Measurements from ENCODE around the gene SPTBN4. TPM values are rescaled to one million over a fixed set of nuclear protein-coding genes. Genes with fewer than 3 reads are reported as not detected.
"Not testable (repeated sequence)": the region's sequence is repeated elsewhere in the genome, so short reads cannot be mapped to it uniquely, and the experiment has no call there.

Gene SPTBN4
- total and polyA plus RNA-seq, 2 experiments from 2014 or later = 0.32 to 5.5 TPM

DNA sequence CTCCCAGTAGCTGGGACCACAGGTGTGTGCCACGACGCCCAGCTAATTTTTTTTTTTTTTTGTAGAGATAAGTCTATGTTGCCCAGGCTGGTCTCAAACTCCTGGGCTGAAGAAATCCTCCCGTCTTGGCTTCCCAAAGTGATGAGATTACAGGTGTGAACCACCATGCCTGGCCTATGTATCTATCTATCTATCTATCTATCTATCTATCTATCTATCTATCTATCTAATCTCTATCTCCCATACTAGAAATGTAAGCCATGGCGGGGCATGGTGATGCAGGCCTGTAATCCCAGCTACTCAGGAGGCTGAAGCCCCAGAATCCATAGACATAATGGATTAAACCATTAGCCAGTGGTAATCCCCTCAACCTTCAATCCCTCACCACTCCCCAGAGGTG, 16.1 kb upstream of the SPTBN4 start:
- TF ChIP-seq, protein P1, sequence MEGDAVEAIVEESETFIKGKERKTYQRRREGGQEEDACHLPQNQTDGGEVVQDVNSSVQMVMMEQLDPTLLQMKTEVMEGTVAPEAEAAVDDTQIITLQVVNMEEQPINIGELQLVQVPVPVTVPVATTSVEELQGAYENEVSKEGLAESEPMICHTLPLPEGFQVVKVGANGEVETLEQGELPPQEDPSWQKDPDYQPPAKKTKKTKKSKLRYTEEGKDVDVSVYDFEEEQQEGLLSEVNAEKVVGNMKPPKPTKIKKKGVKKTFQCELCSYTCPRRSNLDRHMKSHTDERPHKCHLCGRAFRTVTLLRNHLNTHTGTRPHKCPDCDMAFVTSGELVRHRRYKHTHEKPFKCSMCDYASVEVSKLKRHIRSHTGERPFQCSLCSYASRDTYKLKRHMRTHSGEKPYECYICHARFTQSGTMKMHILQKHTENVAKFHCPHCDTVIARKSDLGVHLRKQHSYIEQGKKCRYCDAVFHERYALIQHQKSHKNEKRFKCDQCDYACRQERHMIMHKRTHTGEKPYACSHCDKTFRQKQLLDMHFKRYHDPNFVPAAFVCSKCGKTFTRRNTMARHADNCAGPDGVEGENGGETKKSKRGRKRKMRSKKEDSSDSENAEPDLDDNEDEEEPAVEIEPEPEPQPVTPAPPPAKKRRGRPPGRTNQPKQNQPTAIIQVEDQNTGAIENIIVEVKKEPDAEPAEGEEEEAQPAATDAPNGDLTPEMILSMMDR (IDR thresholded peaks at IDR 0.05; ENCODE audit: low read depth, low read length) = no peak
- H3K27ac ChIP-seq = no peak overlapping the region
- H3K27me3 ChIP-seq = no peaks in the 10 kb centered on the region

DNA sequence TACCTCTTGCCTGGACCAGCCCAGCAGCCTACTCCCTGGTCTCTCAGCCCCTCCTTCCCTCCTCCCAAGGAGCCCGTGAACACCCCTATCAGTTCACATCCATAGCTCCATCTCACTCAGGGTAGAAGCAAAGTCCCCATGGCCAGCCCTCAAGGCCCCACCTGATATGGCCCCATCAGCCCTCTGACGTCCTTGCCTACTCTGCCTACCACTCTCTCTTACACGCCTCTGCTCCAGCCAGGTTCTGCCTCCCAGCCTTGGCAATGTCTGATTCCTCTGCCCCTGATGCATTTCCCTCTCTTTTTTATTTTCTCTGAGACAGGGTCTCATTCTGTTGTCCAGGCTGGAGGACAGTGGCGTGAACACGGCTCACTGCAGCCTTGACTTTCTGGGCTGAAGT, 14.8 kb upstream of the SPTBN4 start:
- Histone ChIP-seq H3K4me3 (no peak overlapping the region), H3K27ac (no peak overlapping the region), H3K36me3 (no peaks in the 10 kb centered on the region), H3K9me3 (ENCODE audit: low read depth) (no peaks in the 10 kb centered on the region), H3K27me3 (no peaks in the 10 kb centered on the region), H3K4me1 (ENCODE audit: low read depth) (no peaks in the 10 kb centered on the region)
- DNase-seq (ENCODE audit: low read depth in 1 of 2, low spot score in 1 of 2) = no peak
- TF ChIP-seq, protein P1 (IDR thresholded peaks at IDR 0.05; ENCODE audit: low read depth, low read length) = no peak

More for the DNA sequence above, 16.1 kb upstream of the SPTBN4 start:
- H3K9me3 ChIP-seq (ENCODE audit: low read depth) = no peaks in the 10 kb centered on the region
- H3K4me1 ChIP-seq (ENCODE audit: low read depth) = no peaks in the 10 kb centered on the region
- DNase-seq (ENCODE audit: low read depth in 1 of 2, low spot score in 1 of 2) = no peak
- H3K36me3 ChIP-seq = no peaks in the 10 kb centered on the region
- no peak overlapping the region for H3K4me3 ChIP-seq

DNA sequence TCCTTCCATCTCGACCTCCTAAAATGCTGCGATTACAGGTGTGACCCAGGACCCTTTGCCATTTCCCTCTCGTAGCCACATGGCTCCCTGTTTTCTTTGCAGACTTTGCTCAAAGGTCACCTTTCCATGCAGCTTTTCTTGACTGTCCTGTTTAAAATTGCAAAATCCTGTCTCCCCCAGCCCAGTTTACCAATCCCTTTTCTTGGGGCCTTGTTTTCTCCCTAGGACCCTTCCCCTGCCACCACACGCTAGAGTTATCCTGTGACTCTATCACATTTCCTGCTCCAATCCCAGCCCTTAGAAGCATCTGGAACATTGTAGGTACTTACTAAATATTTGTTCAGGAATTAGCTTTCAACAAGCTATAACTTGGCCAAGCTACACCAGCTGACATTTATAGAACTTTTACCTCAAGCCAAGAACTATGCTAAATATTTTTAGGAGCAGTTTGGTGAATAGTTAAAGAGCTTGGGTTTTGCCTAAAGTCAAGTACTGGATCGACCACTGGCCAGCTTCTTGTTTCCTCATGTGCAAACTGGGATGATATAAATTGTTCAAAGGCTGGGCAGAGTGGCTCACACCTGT, 13.6 kb upstream of the SPTBN4 start:
- TF ChIP-seq, protein P1 (IDR thresholded peaks at IDR 0.05; ENCODE audit: low read depth, low read length) = no peak
- Histone ChIP-seq H3K27ac (no peak overlapping the region), H3K4me1 (ENCODE audit: low read depth) (no peaks in the 10 kb centered on the region), H3K4me3 (no peak overlapping the region), H3K27me3 (no peaks in the 10 kb centered on the region), H3K36me3 (no peaks in the 10 kb centered on the region), H3K9me3 (ENCODE audit: low read depth) (no peaks in the 10 kb centered on the region)
- DNase-seq (ENCODE audit: low read depth in 1 of 2, low spot score in 1 of 2) = no peak

DNA sequence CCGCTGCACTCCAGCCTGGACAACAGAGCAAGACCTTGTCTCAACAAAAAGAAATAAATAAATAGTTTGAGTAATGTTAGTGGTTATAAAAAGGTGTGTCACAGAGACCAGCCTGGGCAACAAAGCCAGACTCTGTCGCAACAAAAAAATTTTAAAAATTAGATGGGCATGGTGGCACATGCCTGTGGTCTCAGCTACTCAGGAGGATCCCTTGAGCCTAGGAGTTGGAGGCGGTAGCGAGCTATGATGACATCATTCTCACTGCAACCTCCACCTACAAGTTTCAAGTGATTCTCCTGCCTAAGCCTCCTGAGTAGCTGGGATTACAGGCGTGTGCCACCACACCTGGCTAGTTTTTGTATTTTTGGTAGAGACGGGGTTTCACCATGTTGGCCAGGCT, 12.9 kb upstream of the SPTBN4 start:
- DNase-seq (ENCODE audit: low read depth in 1 of 2, low spot score in 1 of 2); H3K4me3 ChIP-seq; H3K27me3 ChIP-seq; H3K27ac ChIP-seq; H3K36me3 ChIP-seq; H3K4me1 ChIP-seq (ENCODE audit: low read depth); H3K9me3 ChIP-seq (ENCODE audit: low read depth): not testable (repeated sequence)

DNA sequence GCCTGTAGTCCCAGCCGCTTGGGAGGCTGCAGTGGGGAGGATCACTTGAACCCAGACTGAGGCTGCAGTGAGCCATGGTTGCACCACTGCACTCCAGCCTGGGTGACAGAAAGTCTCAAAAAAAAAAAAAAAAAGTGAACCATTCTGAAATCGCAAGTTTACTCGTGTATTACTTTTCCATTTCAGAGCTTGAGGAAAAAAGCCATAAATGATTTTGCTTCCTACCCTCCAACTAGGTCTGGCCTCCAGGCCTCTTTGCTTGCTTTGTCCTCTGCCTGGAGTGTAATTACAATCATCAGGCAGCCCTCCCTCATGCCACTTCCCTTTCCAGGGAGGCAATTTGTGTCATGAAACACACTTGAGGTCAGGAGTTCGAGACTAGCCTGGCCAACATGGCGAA, 9.8 kb upstream of the SPTBN4 start:
- Histone ChIP-seq H3K4me3 (no peak overlapping the region), H3K4me1 (ENCODE audit: low read depth) (no peaks in the 10 kb centered on the region), H3K27me3 (no peaks in the 10 kb centered on the region), H3K9me3 (ENCODE audit: low read depth) (no peaks in the 10 kb centered on the region), H3K36me3 (no peaks in the 10 kb centered on the region), H3K27ac (no peak overlapping the region)
- DNase-seq (ENCODE audit: low read depth in 1 of 2, low spot score in 1 of 2) = no peak
- TF ChIP-seq, protein P1 (IDR thresholded peaks at IDR 0.05; ENCODE audit: low read depth, low read length) = no peak

DNA sequence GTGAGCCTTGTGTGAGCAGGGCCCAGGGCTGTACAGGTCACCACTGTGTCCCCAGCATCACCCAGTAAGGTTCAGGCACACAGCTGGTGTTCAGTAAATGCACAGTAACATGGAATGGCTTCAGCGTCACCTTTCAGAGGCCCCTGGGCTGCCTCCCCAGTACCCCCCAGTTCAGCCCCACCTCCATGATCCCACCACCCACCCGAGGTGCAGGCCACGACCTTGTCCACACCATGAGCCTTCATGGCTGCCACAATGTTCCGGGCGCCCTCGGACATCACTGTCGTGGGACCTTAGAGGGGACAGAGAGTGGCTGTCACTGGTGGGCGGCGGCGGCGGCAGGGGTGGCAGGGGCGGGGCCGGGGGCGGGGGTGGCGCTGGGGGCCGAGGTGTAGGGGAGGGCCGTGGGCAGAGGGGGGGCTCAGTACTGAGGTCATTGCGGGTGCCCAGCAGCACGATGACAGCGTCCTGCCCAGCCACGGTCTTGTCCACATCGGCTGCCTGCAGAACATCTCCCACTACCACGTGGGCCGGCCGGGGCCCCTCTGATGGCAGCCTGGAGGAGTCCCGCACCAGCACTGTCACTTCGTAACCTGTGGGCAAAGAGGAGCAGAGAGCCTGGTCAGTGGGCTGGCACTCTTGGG, 8.7 kb upstream of the SPTBN4 start:
- TF ChIP-seq, protein P1 (IDR thresholded peaks at IDR 0.05; ENCODE audit: low read depth, low read length) = no peak
- Histone ChIP-seq H3K27ac (no peak overlapping the region), H3K36me3 (no peaks in the 10 kb centered on the region), H3K27me3 (no peaks in the 10 kb centered on the region), H3K4me1 (ENCODE audit: low read depth) (no peaks in the 10 kb centered on the region), H3K9me3 (ENCODE audit: low read depth) (no peaks in the 10 kb centered on the region), H3K4me3 (no peak overlapping the region)
- no peak for DNase-seq (ENCODE audit: low read depth in 1 of 2, low spot score in 1 of 2)

Measured in cardiac muscle cell (in vitro differentiated cells and primary cell).